Raji (cell line): ENCODE results near the gene RFX1.

Experiments used
- POLR2A ChIP-seq: IDR thresholded peaks from 2 replicates; pipeline ENCODE4 v1.6.1; 2011; ENCODE audit warnings: low read depth, low read length, control low read depth; ENCODE audit not compliant: insufficient read depth

Gene RFX1

GRCh38 chr19:14006085-14006765, at the start of gene RFX1:
RFX1 (minus strand) TSS chr19:14006320; CDS start chr19:13993843, 12,477 bp downstream.
- peak; percentile 43 for TF ChIP-seq POLR2A

- TF ChIP-seq POLR2A, result no peak
Measured at GRCh38 chr19:14055396-14055795, 49.3 kb upstream of the RFX1 start.

- TF ChIP-seq POLR2A, result no peak
Measured at GRCh38 chr19:14054721-14055120, 48.6 kb upstream of the RFX1 start.

- no peak for TF ChIP-seq POLR2A
Measured at GRCh38 chr19:14054099-14054498, 48.0 kb upstream of the RFX1 start.

GRCh38 chr19:14053500-14053899, 47.4 kb upstream of the RFX1 start:
- TF ChIP-seq POLR2A, result no peak

- no peak for TF ChIP-seq POLR2A
Measured at GRCh38 chr19:14053032-14053431, 46.9 kb upstream of the RFX1 start.

GRCh38 chr19:14052470-14052869, 46.4 kb upstream of the RFX1 start:
- TF ChIP-seq POLR2A, result no peak

- no peak for TF ChIP-seq POLR2A
Measured at GRCh38 chr19:14051980-14052379, 45.9 kb upstream of the RFX1 start.

- TF ChIP-seq POLR2A, result no peak
Measured at GRCh38 chr19:14050512-14050911, 44.4 kb upstream of the RFX1 start.

- no peak for TF ChIP-seq POLR2A
Measured at GRCh38 chr19:14048443-14049153, 42.5 kb upstream of the RFX1 start.

- no peak for TF ChIP-seq POLR2A
Measured at GRCh38 chr19:14039181-14039580, 33.1 kb upstream of the RFX1 start.

- TF ChIP-seq POLR2A, result no peak
Measured at GRCh38 chr19:14035706-14036105, 29.6 kb upstream of the RFX1 start.

GRCh38 chr19:14033946-14034345, 27.8 kb upstream of the RFX1 start:
- no peak for TF ChIP-seq POLR2A

- TF ChIP-seq POLR2A, result no peak
Measured at GRCh38 chr19:14031719-14032480, 25.8 kb upstream of the RFX1 start, which contains the start of gene IL27RA. IL27RA (plus strand) TSS chr19:14031762; CDS start chr19:14031873, 111 bp downstream.

GRCh38 chr19:14030997-14031718, 25.0 kb upstream of the RFX1 start:
- TF ChIP-seq POLR2A, result no peak

- TF ChIP-seq POLR2A, result no peak
Measured at GRCh38 chr19:14028901-14029300, 22.8 kb upstream of the RFX1 start.
